Stomach (tissue), 9 donors: ENCODE results near the gene DIS3L2. TPM values are rescaled to one million over a fixed set of nuclear protein-coding genes. Genes with fewer than 3 reads are reported as not detected.

ENCODE experiments used
- DNase-seq, 2 donors: peaks; one replicate each; pipeline versions ENCODE4 v3.0.0 to v3.0.0-alpha.2; 2013 to 2019
- H3K27ac ChIP-seq, 5 donors: fragments of 200-600 bp in 4 of 5; sonication (generic) in 4 of 5; one replicate each; pipeline ENCODE4 v1.5.1; 2013 to 2019; ENCODE audit warnings: mild to moderate bottlenecking in 1 of 5, moderate library complexity in 1 of 5
- H3K27me3 ChIP-seq, 3 donors: fragments of 200-600 bp; sonication (generic); one replicate each; pipeline ENCODE4 v1.5.1; 2017 to 2019; ENCODE audit warnings: mixed run types in 1 of 3
- H3K36me3 ChIP-seq, 4 donors: fragments of 200-600 bp; sonication (generic); 1 replicate in 3 of 4; 2 replicates in 1 of 4; pipeline ENCODE4 v1.5.1; 2016 to 2019
- H3K4me1 ChIP-seq, 4 donors: fragments of 200-600 bp; sonication (generic); one replicate each; pipeline ENCODE4 v1.5.1; 2016 to 2019
- H3K4me3 ChIP-seq, 4 donors: fragments of 200-600 bp; sonication (generic) in 3 of 4; one replicate each; pipeline ENCODE4 v1.5.1; 2016 to 2019; ENCODE audit warnings: mild to moderate bottlenecking in 1 of 4
- H3K9me3 ChIP-seq, 4 donors: fragments of 200-600 bp; sonication (generic); one replicate each; pipeline ENCODE4 v1.5.1; 2016 to 2019
- EP300 ChIP-seq: sonication (generic); formaldehyde crosslinking; IDR thresholded peaks from one replicate; pipeline ENCODE4 v1.6.1; 2017; ENCODE audit warnings: antibody characterized with exemption
- POLR2A ChIP-seq, 4 donors: fragments of 450-650 bp; IDR thresholded peaks; one replicate each; pipeline ENCODE4 v1.6.1; 2016; ENCODE audit warnings: antibody characterized with exemption in 4 of 4, control low read depth in 2 of 4, mild to moderate bottlenecking in 1 of 4, moderate library complexity in 1 of 4
- POLR2AphosphoS5 ChIP-seq, 3 donors: sonication (generic); formaldehyde crosslinking; IDR thresholded peaks; one replicate each; pipeline ENCODE4 v1.6.1; 2016; ENCODE audit warnings: antibody characterized with exemption in 3 of 3
- WGBS, 5 donors: extraction: QIAGEN DNeasy Blood & Tissue Kit in 3 of 5; methylation state at CpG; one replicate each; pipeline versions ENCODE4 v1.1.5 to v1.1.7; 2013 to 2018; 5-methylcytosine and 5-hydroxymethylcytosine counted together
- intact Hi-C: fragments of 100-400 bp; cut with DNase I; formaldehyde crosslinking; loops from one replicate; pipeline ENCODE4 v1.15.1; 2023; ENCODE audit warnings: low total_unique reads
- polyA plus RNA-seq, 3 donors: library from polyadenylated mRNA; stranded (reverse); fragments of 200-250 nt; gene quantifications; one replicate each; pipeline ENCODE4 v1.2.3, GENCODE V29; 2013
- total RNA-seq, 5 donors: library from RNA; depleted of rRNA; stranded (reverse); fragments of >200 nt; gene quantifications; one replicate each; pipeline versions ENCODE4 v1.1.0 to v1.2.3, GENCODE V29; 2014 to 2016
- TF ChIP-seq, protein P1 (sequence below), 7 experiments: fragments of 450-650 bp in 4 of 7; fragments of 200-600 bp in 3 of 7; sonication (generic) in 3 of 7; IDR thresholded peaks; one replicate each; pipeline ENCODE4 v1.5.1; 2016 to 2019; ENCODE audit warnings: antibody characterized with exemption in 7 of 7, control low read depth in 2 of 7, mild to moderate bottlenecking in 1 of 7
- donor health status: healthy with polysubstance abuse.
- donor health status: Bipolar disorder and iron deficiency.
- donor health status: healthy.

The DIS3L2 gene
- total and polyA plus RNA-seq, 8 donors = 10.4 to 124 (median 26.8) TPM

DNA sequence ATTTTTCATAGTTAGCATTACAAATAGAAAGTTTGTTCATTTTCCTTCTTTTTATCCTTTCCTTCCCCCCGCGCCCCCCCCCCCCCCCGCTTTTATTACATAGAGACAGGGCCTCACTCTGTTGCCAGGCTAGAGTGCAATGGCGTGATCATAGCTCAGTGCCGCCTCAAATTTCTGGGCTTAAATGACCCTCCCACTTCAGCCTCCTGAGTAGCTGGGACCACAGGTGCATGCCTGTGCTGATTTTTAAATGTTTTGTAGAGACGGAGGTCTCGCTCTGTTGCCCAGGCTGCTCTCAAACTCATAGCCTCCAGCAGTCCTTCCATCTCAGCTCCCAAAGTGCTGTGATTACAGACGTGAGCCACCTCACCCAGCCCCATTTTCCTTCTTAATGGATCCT is 325.8 kb downstream of the DIS3L2 start:
- peaks cover 0 to 17% (median 7%) of the 10 kb centered on the region in 4 donors for H3K36me3 ChIP-seq
- no peak overlapping the region for H3K4me3 ChIP-seq
- no peaks in the 10 kb centered on the region for H3K9me3 ChIP-seq
- no peak for DNase-seq
- H3K27ac ChIP-seq = no peak overlapping the region
- no peaks in the 10 kb centered on the region for H3K4me1 ChIP-seq
- WGBS, 5 donors = 78 to 99% (median 92%) methylated on average over 6 to 8 of the region's 8 CpGs
- TF ChIP-seq, protein P1, sequence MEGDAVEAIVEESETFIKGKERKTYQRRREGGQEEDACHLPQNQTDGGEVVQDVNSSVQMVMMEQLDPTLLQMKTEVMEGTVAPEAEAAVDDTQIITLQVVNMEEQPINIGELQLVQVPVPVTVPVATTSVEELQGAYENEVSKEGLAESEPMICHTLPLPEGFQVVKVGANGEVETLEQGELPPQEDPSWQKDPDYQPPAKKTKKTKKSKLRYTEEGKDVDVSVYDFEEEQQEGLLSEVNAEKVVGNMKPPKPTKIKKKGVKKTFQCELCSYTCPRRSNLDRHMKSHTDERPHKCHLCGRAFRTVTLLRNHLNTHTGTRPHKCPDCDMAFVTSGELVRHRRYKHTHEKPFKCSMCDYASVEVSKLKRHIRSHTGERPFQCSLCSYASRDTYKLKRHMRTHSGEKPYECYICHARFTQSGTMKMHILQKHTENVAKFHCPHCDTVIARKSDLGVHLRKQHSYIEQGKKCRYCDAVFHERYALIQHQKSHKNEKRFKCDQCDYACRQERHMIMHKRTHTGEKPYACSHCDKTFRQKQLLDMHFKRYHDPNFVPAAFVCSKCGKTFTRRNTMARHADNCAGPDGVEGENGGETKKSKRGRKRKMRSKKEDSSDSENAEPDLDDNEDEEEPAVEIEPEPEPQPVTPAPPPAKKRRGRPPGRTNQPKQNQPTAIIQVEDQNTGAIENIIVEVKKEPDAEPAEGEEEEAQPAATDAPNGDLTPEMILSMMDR (IDR thresholded peaks at IDR 0.05) = no peak
- TF ChIP-seq POLR2AphosphoS5 (IDR thresholded peaks at IDR 0.05) (no peak), POLR2A (IDR thresholded peaks at IDR 0.05) (no peak), EP300 (no peak)
- no peaks in the 10 kb centered on the region for H3K27me3 ChIP-seq
- intact Hi-C loops = no loop called here

DNA sequence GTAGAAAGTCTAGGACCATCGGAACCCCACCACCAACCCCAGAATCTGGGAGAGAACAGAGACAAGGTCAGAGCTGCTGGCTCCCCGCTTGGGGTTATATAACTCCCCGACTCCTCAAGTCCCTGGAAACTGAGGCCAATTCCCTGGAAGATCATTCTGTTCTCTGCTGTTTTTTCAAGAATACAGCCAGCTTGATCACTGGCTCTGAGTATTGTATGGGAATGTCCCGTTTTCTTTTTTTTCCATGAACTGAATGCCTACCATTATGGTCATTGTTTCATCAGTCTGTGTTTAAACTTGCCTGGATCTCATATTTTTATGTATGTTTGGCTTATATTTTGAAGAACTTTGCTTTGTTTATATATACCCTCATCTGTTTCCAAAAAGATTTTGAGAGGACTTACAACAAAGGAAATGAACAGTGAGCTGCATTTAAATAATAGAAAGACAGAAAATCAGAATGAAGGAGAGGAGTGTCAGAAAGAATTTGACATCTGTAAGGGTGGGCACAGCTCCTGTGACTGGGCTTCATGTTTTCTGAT is 327.0 kb downstream of the DIS3L2 start:
- H3K27me3 ChIP-seq = no peaks in the 10 kb centered on the region
- intact Hi-C loops = no loop called here
- H3K36me3 ChIP-seq = peaks cover 0 to 11% (median 7%) of the 10 kb centered on the region in 4 donors
- no peak for DNase-seq
- WGBS, 5 donors = 65 to 90% (median 84%) methylated on average over 4 of the region's 4 CpGs
- H3K4me1 ChIP-seq = no peaks in the 10 kb centered on the region
- no peak overlapping the region for H3K27ac ChIP-seq
- TF ChIP-seq POLR2A (IDR thresholded peaks at IDR 0.05) (no peak), POLR2AphosphoS5 (IDR thresholded peaks at IDR 0.05) (no peak), EP300 (no peak)
- TF ChIP-seq, protein P1 (IDR thresholded peaks at IDR 0.05) = no peak
- no peaks in the 10 kb centered on the region for H3K9me3 ChIP-seq
- H3K4me3 ChIP-seq = no peak overlapping the region

DNA sequence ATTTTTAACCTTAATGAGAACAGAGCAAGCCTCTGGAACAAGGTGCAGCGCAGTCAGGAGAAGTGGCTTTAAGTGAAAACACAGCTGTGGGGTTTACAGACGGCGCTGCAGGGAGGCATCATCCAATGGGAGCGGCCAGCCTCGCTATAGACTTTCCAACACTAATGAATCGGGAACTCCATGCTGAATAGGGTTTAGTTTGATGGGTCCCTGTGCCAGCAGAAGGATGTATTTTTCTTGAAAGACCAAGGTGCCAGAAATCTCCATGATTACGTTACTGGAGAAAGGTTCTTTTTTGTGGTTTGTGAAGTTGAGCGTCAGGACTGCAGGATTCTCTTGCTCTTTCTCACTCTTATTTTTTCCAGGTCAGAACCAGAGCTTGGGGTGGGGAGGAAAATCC is 329.2 kb downstream of the DIS3L2 start:
- Histone ChIP-seq H3K9me3 (no peaks in the 10 kb centered on the region), H3K27ac (no peak overlapping the region), H3K4me1 (no peaks in the 10 kb centered on the region), H3K27me3 (no peaks in the 10 kb centered on the region), H3K36me3 (peaks cover 0 to 16% (median 11%) of the 10 kb centered on the region in 4 donors), H3K4me3 (no peak overlapping the region)
- 90 to 96% (median 96%) methylated on average over 8 of the region's 8 CpGs for WGBS, 5 donors
- no peak for DNase-seq
- no peak for TF ChIP-seq POLR2A (IDR thresholded peaks at IDR 0.05)
- TF ChIP-seq, protein P1 (IDR thresholded peaks at IDR 0.05) = no peak
- TF ChIP-seq EP300 = no peak
- TF ChIP-seq POLR2AphosphoS5 (IDR thresholded peaks at IDR 0.05) = no peak
- intact Hi-C loops = no loop called here

DNA sequence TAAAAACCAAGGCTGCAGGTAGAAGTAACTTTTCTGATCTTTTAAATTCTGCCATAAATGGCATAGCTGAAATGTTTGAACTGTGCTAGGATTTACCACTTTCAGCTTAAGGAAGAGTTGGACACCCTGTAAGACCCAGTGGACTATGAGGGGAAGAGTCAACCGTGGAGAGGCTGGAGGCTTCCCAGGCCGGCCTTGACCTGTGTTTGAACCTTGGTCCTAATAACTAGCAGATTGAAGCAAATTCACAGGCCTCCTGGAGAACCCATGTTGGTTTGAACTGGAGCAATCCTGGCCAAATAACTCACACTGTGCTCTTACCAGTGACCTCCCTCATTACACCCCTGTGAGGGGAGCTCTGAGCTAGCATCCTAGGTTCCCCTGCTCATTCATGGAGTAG is 329.8 kb downstream of the DIS3L2 start:
- WGBS, 5 donors = 79 to 96% (median 89%) methylated on average over 2 of the region's 2 CpGs
- no peaks in the 10 kb centered on the region for H3K9me3 ChIP-seq
- no peaks in the 10 kb centered on the region for H3K27me3 ChIP-seq
- no peak overlapping the region for H3K4me3 ChIP-seq
- TF ChIP-seq, protein P1 (IDR thresholded peaks at IDR 0.05) = no peak
- TF ChIP-seq POLR2A (IDR thresholded peaks at IDR 0.05) = no peak
- no peaks in the 10 kb centered on the region for H3K4me1 ChIP-seq
- intact Hi-C loops = no loop called here
- peaks cover 0 to 16% (median 11%) of the 10 kb centered on the region in 4 donors for H3K36me3 ChIP-seq
- no peak for DNase-seq
- no peak overlapping the region for H3K27ac ChIP-seq
